Endothelial cell of umbilical vein (primary cell): ENCODE results near the gene PRDM16. TPM values are rescaled to one million over a fixed set of nuclear protein-coding genes. Genes with fewer than 3 reads are reported as not detected.

Source experiments
- BruUV-seq: library from RNA; stranded (reverse); fragments of 400-500 nt; replicated peaks from 2 replicates; lab custom pipeline; 2021; lab: Mats Ljungman, UMichigan
- CTCF ChIA-PET: fragments of 300-600, 350-600 bp; sonication (Branson Sonifier 250); formaldehyde crosslinking; loops from one replicate; lab custom pipeline; 2021; ENCODE audit warnings: antibody characterized with exemption, inconsistent platforms; lab: Charles Lee
- POLR2A ChIA-PET: fragments of 300-600, 350-600 bp; sonication (Branson Sonifier 250); formaldehyde crosslinking; loops from one replicate; lab custom pipeline; 2021; ENCODE audit warnings: antibody characterized with exemption, inconsistent platforms; lab: Charles Lee
- DNase-seq: peaks from one replicate; pipeline ENCODE4 v3.0.0-alpha.2; 2011; ENCODE audit warnings: low read depth, low spot score
- FAIRE-seq: peaks from 2 replicates; lab custom pipeline; 2011; peaks lifted over from hg19 to GRCh38; lab: Jason Lieb, UNC
- H2AFZ ChIP-seq: 2 replicates; pipeline ENCODE4 v1.6.0; 2012; ENCODE audit warnings: low read depth, low read length, control low read depth, inconsistent platforms
- H3K27ac ChIP-seq: 2 replicates; pipeline ENCODE4 v1.5.1; 2011; ENCODE audit warnings: low read depth, mild to moderate bottlenecking, control low read depth, low read length, moderate library complexity; ENCODE audit not compliant: insufficient read depth
- H3K27me3 ChIP-seq, 2 experiments: 2 replicates each; pipeline versions ENCODE4 v1.6.0 to v1.6.1; 2011; ENCODE audit warnings: low read length in 2 of 2, mixed read lengths in 1 of 2; ENCODE audit not compliant: control insufficient read depth in 2 of 2, insufficient read depth in 2 of 2
- H3K36me3 ChIP-seq, 2 experiments: 2 replicates in 1 of 2; 3 replicates in 1 of 2; pipeline ENCODE4 v1.5.1; 2011; ENCODE audit warnings: low read length in 2 of 2, mild to moderate bottlenecking in 1 of 2, moderate library complexity in 1 of 2; ENCODE audit not compliant: control insufficient read depth in 2 of 2, insufficient read depth in 2 of 2; ENCODE audit errors: extremely low read depth in 1 of 2
- H3K4me1 ChIP-seq: 3 replicates; pipeline ENCODE4 v1.5.1; 2011; ENCODE audit warnings: mild to moderate bottlenecking, low read length; ENCODE audit not compliant: control insufficient read depth, insufficient read depth; ENCODE audit errors: extremely low read depth
- H3K4me2 ChIP-seq: 2 replicates; pipeline ENCODE4 v1.6.1; 2011; ENCODE audit warnings: low read length, control low read depth, mixed read lengths; ENCODE audit not compliant: insufficient read depth
- H3K4me3 ChIP-seq, 3 experiments: fragments of 200-600 bp in 1 of 3; sonication (generic), shearing (Covaris generic) in 1 of 3; replicated peaks in 1 of 3; 2 replicates each; pipeline ENCODE4 v1.5.1; 2011 to 2016; ENCODE audit warnings: control low read depth in 3 of 3, low read length in 3 of 3, mild to moderate bottlenecking in 2 of 3, inconsistent platforms in 1 of 3, low read depth in 1 of 3, moderate library complexity in 1 of 3; ENCODE audit not compliant: insufficient read depth in 1 of 3
- H3K79me2 ChIP-seq: 2 replicates; pipeline ENCODE4 v1.6.0; 2012; ENCODE audit warnings: low read length, inconsistent platforms; ENCODE audit not compliant: control insufficient read depth, insufficient read depth
- H3K9ac ChIP-seq: replicated peaks from 2 replicates; pipeline ENCODE3; 2011; ENCODE audit warnings: low read length, control low read depth; ENCODE audit not compliant: insufficient read depth; ENCODE audit errors: extremely low read depth
- H3K9me1 ChIP-seq: replicated peaks from 3 replicates; pipeline ENCODE4 v1.6.0; 2011; ENCODE audit warnings: mild to moderate bottlenecking, low read length; ENCODE audit not compliant: control insufficient read depth, insufficient read depth; ENCODE audit errors: extremely low read depth
- H3K9me3 ChIP-seq: replicated peaks from 2 replicates; pipeline ENCODE4 v1.5.1; 2012; ENCODE audit warnings: low read length, inconsistent platforms; ENCODE audit not compliant: control insufficient read depth, insufficient read depth
- H4K20me1 ChIP-seq: replicated peaks from 2 replicates; pipeline ENCODE3; 2011; ENCODE audit warnings: mild to moderate bottlenecking, low read length; ENCODE audit not compliant: control insufficient read depth, insufficient read depth; ENCODE audit errors: extremely low read depth
- CTCF ChIP-seq, 2 donors: IDR thresholded peaks; 1 replicate in 1 of 2; 2 replicates in 1 of 2; pipeline ENCODE4 v1.5.1; 2011; ENCODE audit warnings: low read length in 2 of 2, mild to moderate bottlenecking in 2 of 2, moderate library complexity in 2 of 2, control low read depth in 1 of 2, inconsistent platforms in 1 of 2, low read depth in 1 of 2; ENCODE audit not compliant: insufficient read depth in 1 of 2; ENCODE audit errors: extremely low read depth in 1 of 2
- EZH2 ChIP-seq: IDR thresholded peaks from 2 replicates; pipeline ENCODE4 v1.6.1; 2012; ENCODE audit warnings: borderline replicate concordance, low read depth, mild to moderate bottlenecking, moderate library complexity, low read length, inconsistent platforms; ENCODE audit not compliant: severe bottlenecking
- FOS ChIP-seq: IDR thresholded peaks from 2 replicates; pipeline ENCODE4 v1.6.1; 2011; ENCODE audit warnings: mild to moderate bottlenecking, low read length, moderate library complexity, borderline replicate concordance; ENCODE audit not compliant: insufficient read depth
- GATA2 ChIP-seq: IDR thresholded peaks from 2 replicates; pipeline ENCODE4 v1.7.0; 2011; ENCODE audit warnings: low read depth, mild to moderate bottlenecking, moderate library complexity, mixed read lengths, low read length; ENCODE audit not compliant: insufficient read length, insufficient read depth
- MYC ChIP-seq: IDR thresholded peaks from one replicate; pipeline ENCODE4 v1.6.1; 2011; ENCODE audit warnings: mild to moderate bottlenecking, low read depth, low read length
- POLR2A ChIP-seq: IDR thresholded peaks from 2 replicates; pipeline ENCODE4 v1.6.1; 2012; ENCODE audit warnings: low read depth, mild to moderate bottlenecking, control low read depth, low read length
- POLR2AphosphoS5 ChIP-seq: IDR thresholded peaks from 2 replicates; pipeline ENCODE4 v1.6.1; 2012; ENCODE audit warnings: low read depth, mild to moderate bottlenecking, control low read depth, low read length, moderate library complexity; ENCODE audit not compliant: insufficient read depth
- dilution Hi-C: fragments of 300-500 bp; cut with MboI; formaldehyde crosslinking; loops from one replicate; pipeline ENCODE4 v1.15.0; 2019; ENCODE audit warnings: low sequenced_read_pairs; ENCODE audit not compliant: extremely low pct_ligation_motif_present
- intact Hi-C: fragments of 100-400 bp; cut with micrococcal nuclease; formaldehyde crosslinking; loops from one replicate; pipeline ENCODE4 v1.10.0; 2022
- polyA plus RNA-seq, 4 experiments: library from polyadenylated mRNA; depleted of rRNA in 3 of 4; stranded (reverse) in 3 of 4; unstranded in 1 of 4; fragments of >200 nt; gene quantifications; 2 replicates each; pipeline versions ENCODE4 v1.2.1 to v1.2.3, GENCODE V29; 2011 to 2012; ENCODE audit warnings: missing spikeins in 1 of 4
- total RNA-seq: library from RNA; stranded (reverse); gene quantifications from 2 replicates; pipeline ENCODE4 v1.2.3, GENCODE V29; 2021

PRDM16 gene
- total and polyA plus RNA-seq, 2 donors (not counting 3 experiments of a cell fraction or from before 2014, with no cell fraction given): not detected

GRCh38 chr1:3270403-3271245 is 201.6 kb downstream of the PRDM16 start:
- H3K27me3 ChIP-seq: no peaks in the 10 kb centered on the region

More at GRCh38 chr1:3270403-3271245, 201.6 kb downstream of the PRDM16 start:
- no peaks in the 10 kb centered on the region for H3K79me2 ChIP-seq
- H3K36me3 ChIP-seq: no peaks in the 10 kb centered on the region
- H3K27ac ChIP-seq: no peak overlapping the region
- TF ChIP-seq MYC (no peak), CTCF (IDR thresholded peaks at IDR 0.05; ENCODE audit: extremely low read depth in 1 of 2, insufficient read depth in 1 of 2, low read depth in 1 of 2, low read length in 2 of 2) (no peak), EZH2 (no peak), FOS (no peak), GATA2 (no peak), POLR2A (no peak), POLR2AphosphoS5 (no peak)
- H3K4me3 ChIP-seq: no peak overlapping the region
- intact Hi-C loops: no loop called here
- dilution Hi-C loops: no loop called here
- no peak overlapping the region for H3K4me2 ChIP-seq
- H4K20me1 ChIP-seq: no peaks in the 10 kb centered on the region
- ChIA-PET POLR2A (no interaction called here), CTCF (no interaction called here)
- H3K4me1 ChIP-seq: no peaks in the 10 kb centered on the region
- H3K9me3 ChIP-seq: no peaks in the 10 kb centered on the region
- no peaks in the 10 kb centered on the region for H3K9me1 ChIP-seq
- H3K9ac ChIP-seq: no peak overlapping the region
- DNase-seq (no peak), FAIRE-seq (no peak)
- BruUV-seq: no TSS peak
- H2AFZ ChIP-seq: no peak overlapping the region
